ENCODE results near the gene PTPRS.

The PTPRS gene

DNA sequence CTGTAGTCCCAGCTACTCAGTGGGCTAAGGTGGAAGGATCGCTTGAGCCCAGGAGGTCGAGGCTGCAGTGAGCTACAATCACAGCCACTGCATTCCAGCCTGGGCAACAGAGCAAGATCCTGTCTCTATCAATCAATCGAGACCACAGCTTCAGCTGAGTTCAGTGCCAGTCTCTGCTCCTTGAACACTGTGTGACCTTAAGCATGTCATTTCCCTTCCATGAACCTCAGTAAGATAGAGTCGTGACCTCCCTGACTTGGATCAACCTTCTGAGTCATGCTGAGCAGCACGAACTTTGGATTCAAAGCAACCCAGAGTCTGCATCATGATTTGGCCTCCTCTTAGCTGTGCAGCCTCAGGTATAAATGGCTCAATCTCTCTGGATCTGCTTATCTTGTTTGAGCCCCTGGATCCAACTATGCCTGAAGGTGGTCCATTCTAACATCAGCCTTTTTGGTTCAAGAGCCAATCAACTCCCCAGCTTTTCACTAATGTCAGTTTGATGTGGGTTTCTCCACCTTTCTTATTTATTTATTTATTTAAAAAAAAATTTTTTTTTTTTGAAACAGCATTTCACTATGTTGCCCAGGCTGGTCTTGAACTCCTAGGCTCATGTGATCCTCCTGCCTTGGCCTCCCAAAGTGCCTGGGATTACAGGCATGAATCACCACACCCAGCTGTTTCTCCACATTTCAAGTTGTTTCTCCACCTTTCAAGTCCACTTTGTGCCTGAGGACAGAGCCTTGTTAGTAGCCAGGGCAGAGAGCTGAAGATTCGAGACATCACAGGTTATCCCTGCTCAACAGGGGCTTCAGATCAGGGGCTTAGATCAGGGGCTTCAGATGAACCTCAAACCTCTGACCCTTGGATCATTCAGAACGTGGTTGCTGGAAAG is 26.4 kb downstream of the PTPRS start:
- in situ Hi-C loops (cut with HindIII; ENCODE audit: low pct_ligation_motif_present, low sequenced_read_pairs), result no loop called here
- H3K36me3 ChIP-seq (replicated peaks), result no peaks in the 10 kb centered on the region
- no peak for DNase-seq
- TF ChIP-seq, protein P1, sequence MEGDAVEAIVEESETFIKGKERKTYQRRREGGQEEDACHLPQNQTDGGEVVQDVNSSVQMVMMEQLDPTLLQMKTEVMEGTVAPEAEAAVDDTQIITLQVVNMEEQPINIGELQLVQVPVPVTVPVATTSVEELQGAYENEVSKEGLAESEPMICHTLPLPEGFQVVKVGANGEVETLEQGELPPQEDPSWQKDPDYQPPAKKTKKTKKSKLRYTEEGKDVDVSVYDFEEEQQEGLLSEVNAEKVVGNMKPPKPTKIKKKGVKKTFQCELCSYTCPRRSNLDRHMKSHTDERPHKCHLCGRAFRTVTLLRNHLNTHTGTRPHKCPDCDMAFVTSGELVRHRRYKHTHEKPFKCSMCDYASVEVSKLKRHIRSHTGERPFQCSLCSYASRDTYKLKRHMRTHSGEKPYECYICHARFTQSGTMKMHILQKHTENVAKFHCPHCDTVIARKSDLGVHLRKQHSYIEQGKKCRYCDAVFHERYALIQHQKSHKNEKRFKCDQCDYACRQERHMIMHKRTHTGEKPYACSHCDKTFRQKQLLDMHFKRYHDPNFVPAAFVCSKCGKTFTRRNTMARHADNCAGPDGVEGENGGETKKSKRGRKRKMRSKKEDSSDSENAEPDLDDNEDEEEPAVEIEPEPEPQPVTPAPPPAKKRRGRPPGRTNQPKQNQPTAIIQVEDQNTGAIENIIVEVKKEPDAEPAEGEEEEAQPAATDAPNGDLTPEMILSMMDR (IDR thresholded peaks at IDR 0.05; ENCODE audit: low read depth, low read length, missing control alignments), result no peak
- H3K27ac ChIP-seq, result no peak overlapping the region
- no peak overlapping the region for H3K4me3 ChIP-seq (ENCODE audit: low read depth, low read length)
- H3K27me3 ChIP-seq (replicated peaks), result no peaks in the 10 kb centered on the region

DNA sequence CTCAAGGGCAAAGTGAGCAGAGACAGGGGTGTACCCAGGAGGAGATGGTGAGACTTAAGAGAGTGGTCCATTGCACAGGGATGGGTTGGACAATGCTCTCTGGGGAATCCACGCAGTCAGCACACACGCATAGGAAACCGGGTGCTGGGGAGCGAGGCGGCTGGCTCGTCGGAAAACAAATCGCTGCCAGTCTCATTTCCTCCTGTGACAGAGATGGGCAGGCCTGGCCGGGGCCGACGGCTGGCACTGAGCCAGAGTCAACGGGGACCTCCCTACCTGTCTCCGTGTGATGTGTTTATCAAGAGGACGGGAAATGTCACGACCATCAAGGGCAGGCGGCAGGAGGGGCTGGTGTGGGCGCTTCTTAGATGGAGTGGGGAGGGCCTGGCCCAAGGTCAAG is 27.3 kb downstream of the PTPRS start:
- H3K4me3 ChIP-seq (ENCODE audit: low read depth, low read length), result no peak overlapping the region
- no peak for DNase-seq
- TF ChIP-seq, protein P1 (IDR thresholded peaks at IDR 0.05; ENCODE audit: low read depth, low read length, missing control alignments), result no peak
- H3K27ac ChIP-seq, result no peak overlapping the region
- no peaks in the 10 kb centered on the region for H3K36me3 ChIP-seq (replicated peaks)
- in situ Hi-C loops (cut with HindIII; ENCODE audit: low pct_ligation_motif_present, low sequenced_read_pairs), result no loop called here
- H3K27me3 ChIP-seq (replicated peaks), result no peaks in the 10 kb centered on the region

DNA sequence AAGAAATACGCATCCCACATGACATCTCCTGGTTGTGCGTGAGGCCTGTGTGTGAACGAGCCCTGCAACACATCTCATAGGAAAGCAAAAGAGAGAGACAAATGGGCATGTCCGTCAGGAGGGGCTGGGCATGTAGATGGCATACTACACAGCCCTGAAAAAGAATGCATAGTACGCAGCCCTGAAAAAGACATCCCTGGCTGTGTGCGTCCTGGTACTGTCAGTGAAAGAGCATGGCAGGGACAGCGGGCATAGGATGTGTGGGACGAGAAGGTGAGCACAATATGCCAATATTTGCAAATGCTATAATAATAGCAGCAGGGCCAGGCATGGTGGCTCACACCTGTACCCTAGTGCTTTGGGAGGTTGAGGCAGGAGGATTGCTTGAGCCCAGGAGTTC is 28.6 kb downstream of the PTPRS start:
- in situ Hi-C loops (cut with HindIII; ENCODE audit: low pct_ligation_motif_present, low sequenced_read_pairs), result no loop called here
- no peak for DNase-seq
- Histone ChIP-seq H3K36me3 (replicated peaks) (no peaks in the 10 kb centered on the region), H3K4me3 (ENCODE audit: low read depth, low read length) (no peak overlapping the region), H3K27me3 (replicated peaks) (no peaks in the 10 kb centered on the region), H3K27ac (no peak overlapping the region)
- TF ChIP-seq, protein P1 (IDR thresholded peaks at IDR 0.05; ENCODE audit: low read depth, low read length, missing control alignments), result no peak

DNA sequence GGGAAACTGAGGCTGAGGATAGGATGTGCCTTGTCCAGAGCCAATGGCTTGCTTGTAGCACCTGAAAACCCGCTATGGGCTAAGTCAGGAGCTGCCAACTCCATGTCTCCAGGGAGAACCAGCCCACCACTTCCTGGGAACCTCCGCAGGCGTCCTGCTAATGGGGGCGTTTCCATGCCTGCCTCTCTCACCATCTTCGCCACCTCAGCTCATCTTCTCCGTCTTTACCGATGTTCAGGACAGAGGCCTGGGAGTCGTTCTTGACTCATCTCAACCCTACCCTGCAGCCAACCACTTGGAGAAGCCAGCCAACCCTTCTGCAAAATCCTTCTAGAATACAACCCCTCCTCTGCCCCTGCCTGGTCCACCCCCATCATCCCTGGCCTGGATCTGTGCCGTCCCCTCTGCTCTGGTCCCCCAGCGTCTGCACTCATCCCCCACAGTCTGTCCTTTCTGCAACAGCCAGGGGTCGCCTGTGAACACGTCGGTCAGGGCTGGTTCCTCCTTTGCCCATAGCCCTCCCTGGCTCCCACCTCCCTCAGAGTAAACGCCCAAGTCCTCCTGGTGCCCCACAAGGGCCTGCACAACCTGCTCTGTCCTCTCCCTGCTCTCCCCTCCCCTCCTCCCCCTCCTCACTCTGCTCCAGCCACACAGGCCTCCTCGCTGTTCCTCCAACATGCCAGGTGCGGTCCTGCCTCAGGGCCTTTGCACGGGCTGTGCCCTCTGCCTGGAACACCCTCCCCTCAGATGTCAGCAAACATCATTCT is 31.0 kb downstream of the PTPRS start:
- H3K27ac ChIP-seq, result no peak overlapping the region
- no peaks in the 10 kb centered on the region for H3K27me3 ChIP-seq (replicated peaks)
- H3K4me3 ChIP-seq (ENCODE audit: low read depth, low read length), result no peak overlapping the region
- TF ChIP-seq, protein P1 (IDR thresholded peaks at IDR 0.05; ENCODE audit: low read depth, low read length, missing control alignments), result peak; percentile 35
- no peak for DNase-seq
- no peaks in the 10 kb centered on the region for H3K36me3 ChIP-seq (replicated peaks)
- in situ Hi-C loops (cut with HindIII; ENCODE audit: low pct_ligation_motif_present, low sequenced_read_pairs), result no loop called here

DNA sequence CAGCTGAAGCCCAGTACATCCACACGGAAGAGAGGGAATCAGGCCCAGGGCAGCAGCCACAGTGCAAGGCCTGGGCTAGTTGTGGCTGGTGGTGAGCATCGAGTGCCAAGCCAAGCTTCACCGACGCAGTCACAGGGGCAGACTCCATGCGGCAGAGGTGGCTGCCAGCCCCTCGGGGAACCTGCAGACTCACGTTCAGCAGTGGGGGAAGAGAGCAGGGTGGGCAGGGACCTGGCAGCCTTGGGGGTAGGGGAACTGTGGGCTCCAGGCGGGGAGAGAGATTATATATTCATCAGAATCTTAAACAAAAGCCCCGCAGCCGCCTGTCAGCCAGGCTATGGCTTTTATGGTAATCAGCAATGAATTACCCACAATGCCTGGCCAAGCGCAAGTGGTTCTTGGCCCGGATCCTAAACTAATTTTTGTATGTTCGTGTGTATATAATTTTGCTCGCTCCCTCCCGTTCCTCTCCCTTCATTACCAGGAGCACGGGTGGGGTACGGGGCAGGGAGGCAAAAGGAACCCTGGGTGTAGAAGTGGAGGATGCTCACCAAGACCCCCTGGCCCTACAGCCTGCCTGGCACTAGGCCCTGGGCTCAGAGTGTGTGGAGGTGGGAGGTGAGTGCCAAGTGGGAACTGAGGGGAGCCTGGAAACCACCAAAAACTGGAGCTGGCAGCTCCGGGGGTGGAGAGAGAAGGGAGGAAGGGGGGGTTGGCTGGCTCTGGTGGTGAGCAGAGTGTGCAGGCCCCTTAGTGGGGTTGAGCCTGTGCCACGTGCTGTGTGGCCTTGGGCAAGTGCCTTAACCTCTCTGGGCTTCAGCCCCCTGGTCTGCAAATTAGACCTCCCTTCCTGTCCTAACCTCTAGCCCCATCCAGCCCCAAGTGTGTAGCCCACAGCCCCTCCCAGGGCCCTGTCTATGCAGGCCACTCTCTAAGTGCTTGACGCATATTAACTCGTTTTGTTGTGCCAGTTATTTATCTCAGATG is 31.9 kb downstream of the PTPRS start:
- no peaks in the 10 kb centered on the region for H3K27me3 ChIP-seq (replicated peaks)
- H3K36me3 ChIP-seq (replicated peaks), result no peaks in the 10 kb centered on the region
- peak; percentile 72 for DNase-seq
- in situ Hi-C loops (cut with HindIII; ENCODE audit: low pct_ligation_motif_present, low sequenced_read_pairs), result no loop called here
- TF ChIP-seq, protein P1 (IDR thresholded peaks at IDR 0.05; ENCODE audit: low read depth, low read length, missing control alignments), result no peak
- peak overlapping the region; percentile 24 for H3K4me3 ChIP-seq (ENCODE audit: low read depth, low read length)
- peak overlapping the region; percentile 92 for H3K27ac ChIP-seq

Data from brain microvascular endothelial cell (primary cell).